Astrocyte (in vitro differentiated cells and primary cell): ENCODE measurements around the gene TERB2.

Experiments used
- EZH2 ChIP-seq: IDR thresholded peaks from 2 replicates; pipeline ENCODE4 v1.6.1; 2012; ENCODE audit warnings: mild to moderate bottlenecking, low read length, inconsistent platforms; ENCODE audit not compliant: insufficient read depth
- TF ChIP-seq, protein P1 (sequence below): IDR thresholded peaks from 2 replicates; pipeline ENCODE4 v1.5.1; 2011; ENCODE audit warnings: low read depth, mild to moderate bottlenecking, inconsistent platforms, low read length, moderate library complexity; ENCODE audit not compliant: insufficient read depth

DNA sequence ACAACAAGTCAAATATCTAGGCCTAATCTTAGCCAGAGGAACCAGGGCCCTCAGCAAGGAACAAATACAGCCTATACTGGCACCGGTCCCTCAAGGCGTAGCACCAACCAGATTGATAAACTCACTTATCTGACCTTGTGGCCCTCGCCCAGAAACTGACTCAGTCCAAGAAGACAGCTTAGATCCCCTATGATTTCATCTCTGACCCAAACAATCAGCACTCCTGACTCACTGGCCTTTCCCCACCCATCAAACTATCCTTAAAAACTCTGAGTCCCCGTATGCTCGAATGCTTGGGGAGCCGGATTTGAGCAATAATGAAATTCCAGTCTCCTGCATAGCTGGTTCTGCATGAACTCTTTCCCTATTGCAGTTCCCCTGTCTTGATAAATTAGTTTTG lies 64.9 kb downstream of the TERB2 start:
- TF ChIP-seq, protein P1, sequence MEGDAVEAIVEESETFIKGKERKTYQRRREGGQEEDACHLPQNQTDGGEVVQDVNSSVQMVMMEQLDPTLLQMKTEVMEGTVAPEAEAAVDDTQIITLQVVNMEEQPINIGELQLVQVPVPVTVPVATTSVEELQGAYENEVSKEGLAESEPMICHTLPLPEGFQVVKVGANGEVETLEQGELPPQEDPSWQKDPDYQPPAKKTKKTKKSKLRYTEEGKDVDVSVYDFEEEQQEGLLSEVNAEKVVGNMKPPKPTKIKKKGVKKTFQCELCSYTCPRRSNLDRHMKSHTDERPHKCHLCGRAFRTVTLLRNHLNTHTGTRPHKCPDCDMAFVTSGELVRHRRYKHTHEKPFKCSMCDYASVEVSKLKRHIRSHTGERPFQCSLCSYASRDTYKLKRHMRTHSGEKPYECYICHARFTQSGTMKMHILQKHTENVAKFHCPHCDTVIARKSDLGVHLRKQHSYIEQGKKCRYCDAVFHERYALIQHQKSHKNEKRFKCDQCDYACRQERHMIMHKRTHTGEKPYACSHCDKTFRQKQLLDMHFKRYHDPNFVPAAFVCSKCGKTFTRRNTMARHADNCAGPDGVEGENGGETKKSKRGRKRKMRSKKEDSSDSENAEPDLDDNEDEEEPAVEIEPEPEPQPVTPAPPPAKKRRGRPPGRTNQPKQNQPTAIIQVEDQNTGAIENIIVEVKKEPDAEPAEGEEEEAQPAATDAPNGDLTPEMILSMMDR: no peak
- no peak for TF ChIP-seq EZH2
